Liver (tissue), 9 donors: ENCODE measurements around the gene MICAL2. TPM values are rescaled to one million over a fixed set of nuclear protein-coding genes. Genes with fewer than 3 reads are reported as not detected.

Source experiments
- DNase-seq: peaks from one replicate; pipeline ENCODE4 v3.0.0-alpha.2; 2017; ENCODE audit warnings: low spot score
- H3K27ac ChIP-seq, 2 donors: one replicate each; pipeline ENCODE4 v1.7.0; 2013; ENCODE audit warnings: inconsistent platforms in 2 of 2, low read length in 2 of 2, control low read depth in 1 of 2, low read depth in 1 of 2, mild to moderate bottlenecking in 1 of 2
- H3K27me3 ChIP-seq, 4 donors: one replicate each; pipeline versions ENCODE4 v1.6.1 to v1.7.0; 2013; ENCODE audit warnings: low read length in 3 of 4, inconsistent platforms in 1 of 4, mild to moderate bottlenecking in 1 of 4, moderate library complexity in 1 of 4; ENCODE audit not compliant: control insufficient read depth in 4 of 4, insufficient read depth in 4 of 4
- H3K36me3 ChIP-seq, 4 donors: one replicate each; pipeline versions ENCODE4 v1.6.1 to v1.7.0; 2013; ENCODE audit warnings: low read length in 3 of 4, mild to moderate bottlenecking in 3 of 4, low read depth in 1 of 4, moderate library complexity in 1 of 4; ENCODE audit not compliant: control insufficient read depth in 4 of 4, insufficient read depth in 3 of 4
- H3K4me1 ChIP-seq, 4 donors: one replicate each; pipeline versions ENCODE4 v1.6.1 to v1.7.0; 2013; ENCODE audit warnings: low read length in 3 of 4, mild to moderate bottlenecking in 3 of 4, moderate library complexity in 1 of 4; ENCODE audit not compliant: control insufficient read depth in 4 of 4, insufficient read depth in 4 of 4
- H3K4me3 ChIP-seq, 3 donors: one replicate each; pipeline versions ENCODE4 v1.6.1 to v1.7.0; 2013; ENCODE audit warnings: low read length in 3 of 3, control low read depth in 1 of 3, low read depth in 1 of 3, mild to moderate bottlenecking in 1 of 3
- H3K9ac ChIP-seq, 2 donors: one replicate each; pipeline ENCODE4 v1.7.0; 2013; ENCODE audit warnings: low read length in 2 of 2, mild to moderate bottlenecking in 2 of 2, moderate library complexity in 2 of 2, control low read depth in 1 of 2, low read depth in 1 of 2
- H3K9me3 ChIP-seq, 4 donors: one replicate each; pipeline versions ENCODE4 v1.6.1 to v1.7.0; 2013; ENCODE audit warnings: low read length in 3 of 4; ENCODE audit not compliant: control insufficient read depth in 4 of 4
- ATF3 ChIP-seq: IDR thresholded peaks from 2 replicates; pipeline ENCODE4 v1.6.1; 2016; ENCODE audit warnings: antibody characterized with exemption
- CTCF ChIP-seq: fragments of 150-350 bp; IDR thresholded peaks from 2 replicates; pipeline ENCODE4 v1.5.1; 2017; ENCODE audit warnings: improper control_type of control experiment, low read depth, low read length; ENCODE audit not compliant: missing input control
- EGR1 ChIP-seq, 2 donors: IDR thresholded peaks; 2 replicates each; pipeline ENCODE4 v1.6.1; 2016 to 2018; ENCODE audit warnings: antibody characterized with exemption in 2 of 2, low read depth in 2 of 2
- FOXA1 ChIP-seq: IDR thresholded peaks from 2 replicates; pipeline ENCODE4 v1.6.1; 2016; ENCODE audit warnings: antibody characterized with exemption
- FOXA2 ChIP-seq: IDR thresholded peaks from 2 replicates; pipeline ENCODE4 v1.6.1; 2016; ENCODE audit warnings: antibody characterized with exemption
- GABPA ChIP-seq, 2 donors: IDR thresholded peaks in 1 of 2; conservative IDR thresholded peaks in 1 of 2; 2 replicates each; pipeline ENCODE4 v1.6.1; 2016; ENCODE audit warnings: antibody characterized with exemption in 2 of 2, mild to moderate bottlenecking in 1 of 2, moderate library complexity in 1 of 2
- HNF4A ChIP-seq, 2 donors: conservative IDR thresholded peaks; 2 replicates each; pipeline ENCODE4 v1.6.1; 2016; ENCODE audit warnings: antibody characterized with exemption in 2 of 2, mild to moderate bottlenecking in 2 of 2
- HNF4G ChIP-seq: IDR thresholded peaks from 2 replicates; pipeline ENCODE4 v1.6.1; 2016; ENCODE audit warnings: antibody characterized with exemption
- JUND ChIP-seq, 2 donors: IDR thresholded peaks; 2 replicates each; pipeline ENCODE4 v1.6.1; 2016; ENCODE audit warnings: antibody characterized with exemption in 2 of 2
- MAX ChIP-seq: IDR thresholded peaks from 2 replicates; pipeline ENCODE4 v1.6.1; 2016; ENCODE audit warnings: antibody characterized with exemption
- NR2F2 ChIP-seq: IDR thresholded peaks from 2 replicates; pipeline ENCODE4 v1.6.1; 2016; ENCODE audit warnings: antibody characterized with exemption
- RAD21 ChIP-seq, 2 donors: IDR thresholded peaks; 2 replicates each; pipeline ENCODE4 v1.6.1; 2016; ENCODE audit warnings: antibody characterized with exemption in 2 of 2, mild to moderate bottlenecking in 2 of 2
- REST ChIP-seq: IDR thresholded peaks from 2 replicates; pipeline ENCODE4 v1.6.1; 2016; ENCODE audit warnings: antibody characterized with exemption, mild to moderate bottlenecking
- RXRA ChIP-seq, 2 donors: IDR thresholded peaks; 2 replicates each; pipeline ENCODE4 v1.6.1; 2017 to 2018; ENCODE audit warnings: antibody characterized with exemption in 2 of 2, mild to moderate bottlenecking in 1 of 2
- SP1 ChIP-seq: IDR thresholded peaks from 2 replicates; pipeline ENCODE4 v1.6.1; 2018; ENCODE audit warnings: antibody characterized with exemption, mild to moderate bottlenecking
- TAF1 ChIP-seq: conservative IDR thresholded peaks from 2 replicates; pipeline ENCODE4 v1.6.1; 2016; ENCODE audit warnings: antibody characterized with exemption, mild to moderate bottlenecking
- YY1 ChIP-seq: IDR thresholded peaks from 2 replicates; pipeline ENCODE4 v1.6.1; 2016; ENCODE audit warnings: antibody characterized with exemption, mild to moderate bottlenecking
- ZBTB33 ChIP-seq: IDR thresholded peaks from 2 replicates; pipeline ENCODE4 v1.6.1; 2016; ENCODE audit warnings: antibody characterized with exemption
- WGBS: extraction: QIAGEN DNeasy Blood & Tissue Kit; methylation state at CpG from one replicate; pipeline ENCODE4 v1.1.7; 2013; 5-methylcytosine and 5-hydroxymethylcytosine counted together
- polyA plus RNA-seq, 2 donors: library from polyadenylated mRNA; stranded (reverse) in 1 of 2; unstranded in 1 of 2; fragments of 200-250 nt in 1 of 2; fragments of >200 nt in 1 of 2; fragmentation: Nextera tagmentation in 1 of 2; extraction: Ambion mirVana in 1 of 2; gene quantifications; one replicate each; pipeline versions ENCODE4 v1.2.1 to v1.2.3, GENCODE V29; 2013 to 2015
- total RNA-seq, 2 donors: library from RNA; depleted of rRNA; stranded (reverse); fragments of >200 nt; gene quantifications; one replicate each; pipeline ENCODE4 v1.2.3, GENCODE V29; 2014
- donor health status: healthy.
- donor health status: healthy.
- donor health status: healthy.
- donor health status: healthy.
- donor health status: healthy.

The MICAL2 gene
- total and polyA plus RNA-seq, 4 donors = 17.5 to 113 (median 42.9) TPM

GRCh38 chr11:12142909-12143308, 32.5 kb downstream of the MICAL2 start:
- no peak overlapping the region for H3K27ac ChIP-seq
- TF ChIP-seq REST (no peak), HNF4A (conservative IDR thresholded peaks at IDR 0.05) (no peak), GABPA (IDR thresholded peaks at IDR 0.05 in 1 of 2, conservative IDR thresholded peaks at IDR 0.05 in 1 of 2) (no peak), RXRA (IDR thresholded peaks at IDR 0.05) (no peak), SP1 (no peak), ATF3 (no peak), CTCF (no peak), FOXA2 (no peak), MAX (no peak), FOXA1 (no peak), ZBTB33 (no peak), TAF1 (no peak), EGR1 (IDR thresholded peaks at IDR 0.05; ENCODE audit: low read depth in 2 of 2) (no peak), JUND (IDR thresholded peaks at IDR 0.05) (no peak), NR2F2 (no peak), RAD21 (IDR thresholded peaks at IDR 0.05) (no peak), YY1 (no peak), HNF4G (no peak)
- no peaks in the 10 kb centered on the region for H3K9me3 ChIP-seq
- no peak for DNase-seq
- H3K36me3 ChIP-seq = peaks cover 0 to 4% (median 0%) of the 10 kb centered on the region in 4 donors
- 81% methylated on average over 3 of the region's 3 CpGs for WGBS
- H3K9ac ChIP-seq = no peak overlapping the region
- H3K27me3 ChIP-seq = no peaks in the 10 kb centered on the region
- no peaks in the 10 kb centered on the region for H3K4me1 ChIP-seq
- H3K4me3 ChIP-seq = no peak overlapping the region
